Activated T-helper 1 cell treated with anti-CD3 and anti-CD28 coated beads, Interleukin-12 subunit alpha, Interleukin-12 subunit beta, Interleukin-2, Interleukin-4 antibody, amounts not matched to agents 30 ng/mL and 10 ng/mL and 1 ng/mL, durations not matched to agents 14 hours and 24 hours and 36 hours (primary cell): ENCODE measurements around the gene CACNA1C. TPM values are rescaled to one million over a fixed set of nuclear protein-coding genes. Genes with fewer than 3 reads are reported as not detected.

Experiments used
- DNase-seq: peaks from one replicate; pipeline ENCODE4 v3.0.0; 2021; ENCODE audit warnings: low spot score
- H3K27ac Mint-ChIP-seq: one replicate; pipeline ENCODE4 v1.8.0; 2021; ENCODE audit warnings: mild to moderate bottlenecking, mixed read lengths
- H3K27me3 Mint-ChIP-seq: one replicate; pipeline ENCODE4 v1.8.0; 2022; ENCODE audit warnings: mild to moderate bottlenecking, moderate library complexity, mixed read lengths; ENCODE audit not compliant: insufficient read depth
- H3K36me3 Mint-ChIP-seq: one replicate; pipeline ENCODE4 v1.8.0; 2021; ENCODE audit warnings: low read depth, mixed read lengths
- H3K4me1 Mint-ChIP-seq: one replicate; pipeline ENCODE4 v1.8.0; 2021; ENCODE audit warnings: low read depth, mixed read lengths
- H3K4me3 Mint-ChIP-seq: one replicate; pipeline ENCODE4 v1.8.0; 2021; ENCODE audit warnings: mild to moderate bottlenecking, moderate library complexity, mixed read lengths
- H3K9me3 Mint-ChIP-seq: one replicate; pipeline ENCODE4 v1.8.0; 2021; ENCODE audit warnings: mixed read lengths
- intact Hi-C: fragments of 100-400 bp; cut with micrococcal nuclease; formaldehyde crosslinking; loops from one replicate; pipeline ENCODE4 v1.15.1; 2024
- total RNA-seq: library from RNA; stranded (reverse); gene quantifications from 2 replicates; pipeline ENCODE4 v1.2.3, GENCODE V29; 2022

CACNA1C gene
- total RNA-seq, 1 donor from 2014 or later: 0.18 TPM

DNA sequence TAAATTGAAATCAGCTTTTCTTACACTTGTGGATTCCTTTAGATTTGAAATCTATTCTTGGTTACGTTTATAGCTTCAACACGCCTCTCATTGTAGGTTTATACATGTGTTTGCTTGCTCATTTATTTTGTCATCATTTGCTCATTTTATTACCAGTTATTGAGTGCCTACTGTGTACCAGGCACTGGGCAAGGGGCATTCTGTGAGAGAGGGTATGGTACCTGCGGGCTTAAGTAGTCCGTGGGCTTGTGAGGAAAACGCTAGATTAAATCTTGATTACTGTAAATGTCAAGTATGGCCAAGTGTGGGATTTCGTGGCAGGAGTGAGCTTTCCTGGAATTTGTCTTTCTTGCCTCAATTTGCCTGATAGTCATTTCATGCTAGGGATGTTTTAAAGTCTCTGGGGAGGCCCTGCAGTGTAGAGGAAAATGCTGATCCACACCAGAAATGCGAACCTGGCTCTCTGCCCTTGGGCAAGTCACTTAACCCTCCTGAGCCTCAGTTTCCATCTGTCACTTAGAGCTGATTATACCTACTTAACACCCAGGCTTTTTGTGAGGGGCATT is 92.7 kb downstream of the CACNA1C start:
- intact Hi-C loops: no loop called here
- Mint-ChIP-seq H3K4me1 (no peaks in the 10 kb centered on the region), H3K27me3 (peaks cover 2% of the 10 kb centered on the region), H3K27ac (no peak overlapping the region), H3K36me3 (no peaks in the 10 kb centered on the region), H3K4me3 (no peak overlapping the region), H3K9me3 (no peaks in the 10 kb centered on the region)
- DNase-seq: no peak

DNA sequence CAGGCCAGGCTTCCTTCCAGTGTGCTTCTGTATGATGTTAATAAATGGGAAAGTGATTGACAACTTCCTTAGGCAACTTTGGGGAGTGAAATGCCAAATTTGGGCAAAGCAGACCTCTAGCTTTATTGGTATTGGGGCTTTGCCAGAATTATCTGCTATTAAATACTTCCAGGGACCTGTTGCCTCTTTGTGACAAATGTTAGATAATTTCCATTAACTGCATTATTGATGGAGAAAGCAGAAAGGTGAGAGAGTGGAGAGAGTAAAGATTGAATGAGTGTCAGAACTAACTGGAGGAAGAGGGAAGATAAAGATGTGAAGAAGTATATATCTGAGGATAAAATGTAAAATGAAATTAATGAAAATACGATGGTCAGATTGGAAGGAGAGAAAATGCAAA is 94.5 kb downstream of the CACNA1C start:
- intact Hi-C loops: no loop called here
- no peak for DNase-seq
- Mint-ChIP-seq H3K27ac (no peak overlapping the region), H3K9me3 (no peaks in the 10 kb centered on the region), H3K4me3 (no peak overlapping the region), H3K4me1 (no peaks in the 10 kb centered on the region), H3K27me3 (peaks cover 2% of the 10 kb centered on the region), H3K36me3 (no peaks in the 10 kb centered on the region)

DNA sequence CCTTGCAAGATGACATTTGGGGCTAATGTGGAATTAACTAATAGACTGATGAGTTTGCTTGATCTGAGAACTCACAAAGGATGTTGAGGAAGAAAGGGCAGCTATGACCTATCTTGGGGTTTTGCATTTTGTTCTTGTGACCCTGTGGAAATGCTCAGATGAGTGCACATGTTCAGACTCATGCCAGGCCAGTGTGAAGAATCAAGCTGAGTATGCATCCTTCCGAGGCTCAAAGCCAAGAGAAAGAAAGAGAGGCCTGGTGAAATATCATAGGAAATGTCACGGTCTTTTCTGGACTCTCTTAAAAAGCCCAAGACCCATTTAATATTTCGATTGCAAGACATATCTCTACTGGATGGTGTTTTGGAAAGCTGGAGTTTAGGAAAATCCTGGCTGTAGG is 96.3 kb downstream of the CACNA1C start:
- Mint-ChIP-seq H3K4me1 (no peaks in the 10 kb centered on the region), H3K27me3 (peaks cover 4% of the 10 kb centered on the region)
- intact Hi-C loops: no loop called here

DNA sequence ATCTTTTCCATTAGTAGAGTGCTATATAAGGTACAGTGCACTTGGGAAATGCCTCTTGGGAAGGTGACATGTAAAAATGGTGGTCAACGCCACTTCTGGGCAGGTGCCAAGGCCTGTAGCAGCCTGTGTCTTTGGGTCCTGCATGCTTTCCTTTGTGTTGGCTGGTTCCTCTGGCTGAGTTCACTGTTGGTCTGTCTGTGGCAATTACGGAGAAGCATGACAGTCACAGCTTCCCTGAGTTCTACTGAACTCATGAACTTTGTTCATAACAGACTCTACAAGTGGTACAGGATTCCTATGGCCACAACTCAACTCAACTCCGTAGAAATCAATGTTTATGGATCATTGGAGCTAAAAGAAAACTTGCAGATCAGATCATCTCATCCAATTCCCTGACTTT is 98.0 kb downstream of the CACNA1C start:
- H3K36me3 Mint-ChIP-seq: no peaks in the 10 kb centered on the region
- peaks cover 7% of the 10 kb centered on the region for H3K27me3 Mint-ChIP-seq
- DNase-seq: no peak
- no peak overlapping the region for H3K27ac Mint-ChIP-seq
- H3K9me3 Mint-ChIP-seq: no peaks in the 10 kb centered on the region
- intact Hi-C loops: no loop called here
- H3K4me1 Mint-ChIP-seq: no peaks in the 10 kb centered on the region
- no peak overlapping the region for H3K4me3 Mint-ChIP-seq

More for the DNA sequence above, 96.3 kb downstream of the CACNA1C start:
- no peak overlapping the region for H3K27ac Mint-ChIP-seq
- DNase-seq: no peak
- H3K36me3 Mint-ChIP-seq: no peaks in the 10 kb centered on the region
- H3K9me3 Mint-ChIP-seq: no peaks in the 10 kb centered on the region
- no peak overlapping the region for H3K4me3 Mint-ChIP-seq

DNA sequence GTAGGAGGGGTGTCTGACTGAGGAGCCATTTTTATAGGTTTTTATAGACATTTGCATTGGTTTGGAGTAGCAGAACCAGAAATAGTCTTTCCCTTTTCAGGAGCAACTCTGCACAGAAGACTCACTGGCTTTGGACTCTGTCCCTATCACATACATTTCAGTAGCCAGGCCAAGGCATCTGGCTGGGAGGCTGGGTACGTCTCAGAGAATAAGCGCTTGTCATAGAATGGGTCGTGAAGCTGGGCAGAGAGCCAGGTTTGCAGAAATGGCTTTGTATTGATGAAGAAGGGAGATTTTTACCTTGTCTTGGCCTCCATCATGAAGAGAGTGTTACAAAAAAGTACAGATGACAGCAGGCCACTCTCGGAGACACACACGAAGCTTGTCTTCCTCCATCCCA is 98.6 kb downstream of the CACNA1C start:
- Mint-ChIP-seq H3K4me3 (no peak overlapping the region), H3K9me3 (no peaks in the 10 kb centered on the region), H3K4me1 (no peaks in the 10 kb centered on the region), H3K27me3 (peaks cover 8% of the 10 kb centered on the region), H3K27ac (no peak overlapping the region), H3K36me3 (no peaks in the 10 kb centered on the region)
- no peak for DNase-seq
- intact Hi-C loops: no loop called here

DNA sequence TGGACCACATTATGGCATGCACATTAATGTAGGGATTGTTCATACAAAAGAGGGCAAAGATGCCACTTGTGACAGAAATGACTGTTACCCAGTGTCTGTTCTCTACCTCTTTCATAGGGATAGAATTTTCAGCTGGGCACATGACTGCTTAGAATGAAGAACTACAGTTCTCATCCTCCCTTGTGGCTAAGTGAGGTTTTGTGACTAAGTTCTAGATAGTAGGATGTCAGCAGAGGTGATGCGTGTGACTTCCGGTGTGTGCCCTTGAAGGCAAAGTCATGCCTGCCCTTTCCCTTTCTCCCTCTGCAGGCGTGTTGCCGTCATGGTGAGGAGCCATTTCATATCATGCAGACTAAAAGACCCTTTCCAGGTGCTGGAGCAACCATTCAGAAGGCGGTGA is 99.3 kb downstream of the CACNA1C start:
- Mint-ChIP-seq H3K4me1 (no peaks in the 10 kb centered on the region), H3K9me3 (no peaks in the 10 kb centered on the region), H3K27ac (no peak overlapping the region), H3K27me3 (peaks cover 8% of the 10 kb centered on the region), H3K36me3 (no peaks in the 10 kb centered on the region), H3K4me3 (no peak overlapping the region)
- DNase-seq: no peak
- intact Hi-C loops: no loop called here

DNA sequence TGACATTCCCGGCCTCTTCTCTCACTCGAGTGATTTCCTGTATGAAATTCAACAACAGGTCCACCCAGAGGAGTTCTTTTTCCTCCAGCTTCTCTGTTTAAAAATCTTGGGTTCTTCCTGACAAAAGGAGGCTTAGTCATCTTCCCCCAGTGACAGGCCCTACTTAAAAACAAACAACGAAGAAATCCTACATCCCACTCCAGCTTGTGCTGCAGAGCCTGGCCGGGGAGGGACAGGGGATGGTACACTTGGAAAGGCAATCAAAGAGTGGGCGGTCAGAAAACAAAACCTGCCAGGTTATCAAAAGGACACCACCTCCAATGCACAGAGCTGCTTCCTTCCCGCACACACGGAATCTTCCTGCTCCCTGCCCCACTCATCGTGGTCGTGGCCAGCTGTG is 101.3 kb downstream of the CACNA1C start:
- Mint-ChIP-seq H3K9me3 (no peaks in the 10 kb centered on the region), H3K4me1 (no peaks in the 10 kb centered on the region), H3K27ac (no peak overlapping the region), H3K4me3 (no peak overlapping the region), H3K36me3 (no peaks in the 10 kb centered on the region), H3K27me3 (peaks cover 19% of the 10 kb centered on the region)
- no peak for DNase-seq
- intact Hi-C loops: no loop called here

DNA sequence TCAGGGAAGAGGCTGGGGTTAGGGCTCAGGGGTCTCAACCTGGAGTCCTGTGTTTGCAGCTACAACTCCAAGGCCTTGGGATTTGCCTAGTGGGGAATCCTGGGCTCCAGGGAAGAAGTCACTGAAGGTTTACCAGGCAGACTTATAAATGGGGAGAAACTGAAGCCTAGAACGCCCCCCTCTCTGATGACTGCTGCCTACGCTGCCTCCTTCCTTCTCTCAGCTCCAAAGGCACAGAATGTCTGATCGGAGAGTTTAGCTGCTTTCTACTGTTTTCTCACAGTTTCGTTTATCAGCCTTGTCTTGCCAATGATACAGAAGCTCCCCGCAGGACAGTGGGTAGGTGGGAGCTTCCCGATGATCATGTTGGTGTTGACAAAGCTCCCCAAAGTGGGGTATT is 101.7 kb downstream of the CACNA1C start:
- Mint-ChIP-seq H3K36me3 (no peaks in the 10 kb centered on the region), H3K27ac (no peak overlapping the region), H3K27me3 (peaks cover 19% of the 10 kb centered on the region), H3K9me3 (no peaks in the 10 kb centered on the region), H3K4me3 (no peak overlapping the region), H3K4me1 (no peaks in the 10 kb centered on the region)
- DNase-seq: no peak
- intact Hi-C loops: no loop called here

DNA sequence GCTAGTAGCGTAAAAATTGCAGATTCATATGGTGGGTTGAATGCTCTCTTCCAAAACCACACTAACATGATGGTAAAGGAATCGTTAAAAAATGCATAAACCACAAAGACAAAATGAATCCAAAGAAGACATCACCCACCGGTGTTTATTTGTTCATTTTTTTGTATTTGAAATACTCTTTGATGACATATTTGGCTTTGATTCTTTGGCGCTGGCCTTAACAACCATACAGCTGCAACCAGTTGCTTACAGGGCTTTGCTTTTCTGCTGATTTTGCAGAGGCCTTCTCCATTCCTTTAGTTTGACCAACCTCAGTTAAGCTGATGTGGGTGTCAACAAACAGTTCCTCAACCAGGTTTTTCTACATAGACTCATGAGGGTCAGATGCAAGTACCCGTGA is 103.5 kb downstream of the CACNA1C start:
- intact Hi-C loops: no loop called here
- no peak for DNase-seq
- Mint-ChIP-seq H3K27ac (no peak overlapping the region), H3K4me1 (no peaks in the 10 kb centered on the region), H3K27me3 (peaks cover 19% of the 10 kb centered on the region), H3K4me3 (no peak overlapping the region), H3K36me3 (no peaks in the 10 kb centered on the region), H3K9me3 (no peaks in the 10 kb centered on the region)

DNA sequence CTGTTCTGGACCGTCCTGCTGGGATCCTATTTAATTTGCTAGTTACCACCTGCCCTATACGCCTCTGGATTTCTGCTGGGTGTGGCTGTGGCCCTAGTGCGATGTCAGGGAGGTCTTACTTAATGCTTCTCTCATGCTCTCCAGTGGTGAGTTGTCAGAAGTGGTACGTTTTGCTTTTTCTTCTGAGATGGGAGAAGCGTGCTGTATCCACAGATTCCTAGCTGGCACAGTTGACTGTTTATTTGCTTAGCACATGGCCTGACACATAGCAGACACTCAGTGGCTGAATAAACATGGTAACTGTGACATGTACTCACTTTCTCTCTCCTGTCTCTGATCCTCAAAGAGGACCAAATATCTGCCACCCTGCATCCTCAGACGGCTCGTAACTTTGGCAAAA is 107.3 kb downstream of the CACNA1C start:
- Mint-ChIP-seq H3K36me3 (no peaks in the 10 kb centered on the region), H3K27me3 (peaks cover 19% of the 10 kb centered on the region), H3K4me3 (no peak overlapping the region), H3K9me3 (no peaks in the 10 kb centered on the region), H3K4me1 (no peaks in the 10 kb centered on the region), H3K27ac (no peak overlapping the region)
- no peak for DNase-seq
- intact Hi-C loops: no loop called here

DNA sequence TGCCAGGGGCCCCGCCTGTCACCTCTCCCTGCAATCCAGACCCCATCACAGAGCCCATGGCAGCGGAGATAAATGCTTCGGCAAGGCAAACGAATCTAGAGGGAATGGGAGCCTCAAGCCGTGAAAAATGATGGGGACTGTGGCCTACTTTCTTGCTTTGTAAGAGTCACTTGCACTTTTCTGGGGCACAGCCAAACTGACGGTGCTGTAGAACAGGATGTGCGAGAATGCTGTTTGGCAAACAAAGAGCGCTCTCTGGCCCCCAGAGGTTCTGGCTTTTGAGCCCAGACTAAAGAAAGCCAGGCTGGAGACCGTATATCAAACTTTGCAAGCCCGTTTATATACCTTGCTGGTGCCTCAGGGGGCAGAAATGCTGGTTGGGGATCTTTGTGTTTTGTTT is 108.7 kb downstream of the CACNA1C start:
- DNase-seq: no peak
- Mint-ChIP-seq H3K27ac (no peak overlapping the region), H3K4me1 (no peaks in the 10 kb centered on the region), H3K4me3 (no peak overlapping the region), H3K36me3 (no peaks in the 10 kb centered on the region), H3K27me3 (peaks cover 13% of the 10 kb centered on the region), H3K9me3 (peaks cover 1% of the 10 kb centered on the region)
- intact Hi-C loops: no loop called here

DNA sequence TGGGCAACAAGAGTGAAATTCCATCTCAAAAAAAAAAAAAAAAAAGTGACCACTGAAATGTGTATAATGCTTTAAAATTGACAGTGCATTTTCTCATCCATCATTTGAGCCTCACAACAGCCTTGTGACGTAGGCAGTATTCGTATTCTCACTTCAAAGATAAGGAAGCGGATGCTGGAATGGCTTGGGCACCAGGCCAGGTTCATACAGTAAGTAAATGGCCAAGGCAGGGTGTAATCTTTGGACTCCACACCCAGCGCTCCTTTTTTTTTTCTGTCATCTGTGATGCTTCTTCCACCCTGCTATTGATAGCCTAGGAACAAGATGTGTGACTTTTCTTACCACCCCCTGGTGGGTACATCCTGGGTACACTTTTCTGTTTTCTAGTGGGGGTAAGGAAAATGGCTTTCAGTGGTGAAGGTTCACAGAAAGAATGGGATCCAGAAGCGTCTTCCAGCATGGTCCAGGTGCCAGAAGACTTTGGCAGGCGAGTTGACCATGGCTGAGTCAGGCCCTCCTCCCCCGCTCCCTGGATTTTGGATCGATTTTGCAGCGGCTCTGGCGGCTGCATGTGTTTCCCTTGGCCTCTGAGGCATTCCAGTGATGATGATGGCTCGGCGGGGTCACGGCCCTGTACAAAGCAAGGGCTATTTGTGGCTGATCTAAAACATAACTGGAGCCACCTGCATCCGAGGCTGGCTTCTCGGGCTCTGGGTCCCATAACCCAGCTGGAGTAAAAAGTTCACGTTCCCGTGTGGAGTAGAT is 110.6 kb downstream of the CACNA1C start:
- no peak overlapping the region for H3K27ac Mint-ChIP-seq
- no peaks in the 10 kb centered on the region for H3K4me1 Mint-ChIP-seq

DNA sequence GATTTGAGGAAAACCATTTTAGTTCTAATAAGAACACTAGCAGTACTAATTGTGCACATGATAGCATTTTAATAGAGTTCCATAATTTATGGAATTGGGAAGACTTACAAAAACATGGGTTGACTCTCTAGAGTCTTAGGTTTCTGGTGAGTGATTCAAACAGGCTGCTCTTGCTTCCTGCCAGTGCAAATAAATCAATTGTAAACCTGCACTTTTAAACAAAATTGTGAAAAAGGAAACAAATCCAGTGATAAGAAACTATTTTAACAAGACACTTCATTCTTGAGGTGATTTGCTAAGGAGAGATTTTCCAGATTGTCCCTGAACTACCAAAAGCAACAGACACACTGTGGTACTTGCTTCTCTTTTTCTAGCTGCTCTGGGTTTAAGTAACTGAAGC is 112.2 kb downstream of the CACNA1C start:
- Mint-ChIP-seq H3K27ac (no peak overlapping the region), H3K4me1 (no peaks in the 10 kb centered on the region), H3K4me3 (no peak overlapping the region), H3K36me3 (no peaks in the 10 kb centered on the region), H3K27me3 (peaks cover 4% of the 10 kb centered on the region), H3K9me3 (peaks cover 21% of the 10 kb centered on the region)
- intact Hi-C loops: no loop called here
- no peak for DNase-seq

More for the DNA sequence above, 110.6 kb downstream of the CACNA1C start:
- Mint-ChIP-seq H3K9me3 (peaks cover 17% of the 10 kb centered on the region), H3K4me3 (no peak overlapping the region), H3K27me3 (peaks cover 9% of the 10 kb centered on the region), H3K36me3 (no peaks in the 10 kb centered on the region)
- no peak for DNase-seq
- intact Hi-C loops: no loop called here

DNA sequence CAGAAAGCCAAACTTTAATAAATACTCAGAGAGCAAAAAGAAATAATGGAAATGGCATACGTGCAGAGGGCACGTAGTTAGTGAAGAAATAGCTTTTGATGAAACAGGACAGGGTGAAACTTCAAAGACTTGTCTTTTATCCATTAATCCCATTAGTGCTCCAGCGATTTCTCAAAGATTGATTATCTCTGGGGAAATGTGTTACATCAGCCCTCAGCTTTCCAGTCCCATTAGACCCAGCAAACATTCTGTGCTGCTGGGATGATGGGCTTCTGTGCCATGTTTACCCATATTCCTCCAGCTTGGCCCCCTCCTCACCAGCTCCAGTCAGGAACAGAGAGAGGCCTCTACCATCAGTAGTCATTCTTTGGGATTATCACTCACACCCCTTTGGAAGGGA is 113.1 kb downstream of the CACNA1C start:
- intact Hi-C loops: no loop called here
- no peaks in the 10 kb centered on the region for H3K36me3 Mint-ChIP-seq
- H3K27ac Mint-ChIP-seq: no peak overlapping the region
- no peak overlapping the region for H3K4me3 Mint-ChIP-seq
- peaks cover 21% of the 10 kb centered on the region for H3K9me3 Mint-ChIP-seq
- H3K4me1 Mint-ChIP-seq: no peaks in the 10 kb centered on the region
- H3K27me3 Mint-ChIP-seq: peaks cover 4% of the 10 kb centered on the region
- DNase-seq: no peak
